Neural progenitor cell (in vitro differentiated cells): Measurements from ENCODE around the gene KLF2. TPM values are rescaled to one million over a fixed set of nuclear protein-coding genes. Genes with fewer than 3 reads are reported as not detected.

Source experiments
- DNase-seq: peaks from one replicate; pipeline ENCODE4 v3.0.0-alpha.2; 2016; ENCODE audit warnings: low spot score
- H2AFZ ChIP-seq: fragments of 200-600 bp; sonication (generic); replicated peaks from 2 replicates; pipeline ENCODE4 v1.6.1; 2016; ENCODE audit warnings: antibody characterized with exemption
- H3F3A ChIP-seq: fragments of 200-600 bp; sonication (generic); 2 replicates; pipeline ENCODE4 v1.6.1; 2016; ENCODE audit warnings: antibody characterized with exemption, low read depth
- H3K27ac ChIP-seq: fragments of 200-600 bp; sonication (generic); 2 replicates; pipeline ENCODE4 v1.5.1; 2016; ENCODE audit warnings: mild to moderate bottlenecking
- H3K27me3 ChIP-seq: fragments of 200-600 bp; sonication (generic); 2 replicates; pipeline ENCODE4 v1.6.1; 2016; ENCODE audit warnings: mild to moderate bottlenecking, moderate library complexity
- H3K36me3 ChIP-seq: fragments of 200-600 bp; sonication (generic); 2 replicates; pipeline ENCODE4 v1.5.1; 2016
- H3K4me1 ChIP-seq: fragments of 200-600 bp; sonication (generic); 2 replicates; pipeline ENCODE4 v1.6.1; 2016; ENCODE audit warnings: mixed run types
- H3K4me2 ChIP-seq: fragments of 200-600 bp; sonication (generic); 2 replicates; pipeline ENCODE4 v1.6.1; 2016
- H3K4me3 ChIP-seq: fragments of 200-600 bp; sonication (generic); 2 replicates; pipeline ENCODE4 v1.5.1; 2016
- H3K79me2 ChIP-seq: fragments of 200-600 bp; sonication (generic); 2 replicates; pipeline ENCODE4 v1.6.1; 2016; ENCODE audit warnings: low read depth
- H3K9ac ChIP-seq: fragments of 200-600 bp; sonication (generic); 2 replicates; pipeline ENCODE4 v1.6.1; 2016
- H3K9me3 ChIP-seq: fragments of 200-600 bp; sonication (generic); 2 replicates; pipeline ENCODE4 v1.5.1; 2016; ENCODE audit warnings: low read depth
- H4K20me1 ChIP-seq: fragments of 200-600 bp; sonication (generic); 2 replicates; pipeline ENCODE4 v1.6.1; 2016; ENCODE audit warnings: low read depth
- H3K27ac Mint-ChIP-seq: 3 replicates; pipeline ENCODE4 v1.8.0; 2021; ENCODE audit warnings: mixed read lengths
- H3K27me3 Mint-ChIP-seq: 2 replicates; pipeline ENCODE4 v1.8.0; 2022; ENCODE audit warnings: low read depth, mild to moderate bottlenecking, inconsistent platforms, moderate library complexity, mixed read lengths; ENCODE audit not compliant: insufficient read depth
- H3K36me3 Mint-ChIP-seq: 3 replicates; pipeline ENCODE4 v1.8.0; 2021; ENCODE audit warnings: mixed read lengths
- H3K4me1 Mint-ChIP-seq: 3 replicates; pipeline ENCODE4 v1.8.0; 2021; ENCODE audit warnings: mixed read lengths
- H3K4me3 Mint-ChIP-seq: 3 replicates; pipeline ENCODE4 v1.8.0; 2021; ENCODE audit warnings: mild to moderate bottlenecking, moderate library complexity, mixed read lengths
- H3K9me3 Mint-ChIP-seq: 3 replicates; pipeline ENCODE4 v1.8.0; 2020; ENCODE audit warnings: mixed read lengths
- CTCF ChIP-seq: fragments of 200-600 bp; sonication (generic); IDR thresholded peaks from 2 replicates; pipeline ENCODE4 v1.5.1; 2017; ENCODE audit warnings: antibody characterized with exemption, mild to moderate bottlenecking
- EZH2 ChIP-seq: fragments of 200-600 bp; sonication (generic); IDR thresholded peaks from 2 replicates; pipeline ENCODE4 v1.6.1; 2017; ENCODE audit warnings: antibody characterized with exemption, mild to moderate bottlenecking, moderate library complexity
- EZH2phosphoT487 ChIP-seq: fragments of 200-600 bp; sonication (generic); IDR thresholded peaks from 2 replicates; pipeline ENCODE4 v1.6.1; 2017; ENCODE audit warnings: antibody characterized with exemption
- total RNA-seq: library from RNA; depleted of rRNA; stranded (reverse); fragments of >200 nt; gene quantifications from 2 replicates; pipeline ENCODE4 v1.2.3, GENCODE V29; 2015; ENCODE audit warnings: low replicate concordance

The KLF2 gene
- total RNA-seq, 1 donor from 2014 or later: not detected

GRCh38 chr19:16297575-16298178 lies 26.9 kb upstream of the KLF2 start:
- TF ChIP-seq EZH2phosphoT487: no peak
- TF ChIP-seq EZH2: no peak
- no peak for TF ChIP-seq CTCF
- no peaks in the 10 kb centered on the region for H3K79me2 ChIP-seq
- Mint-ChIP-seq H3K36me3 (no peaks in the 10 kb centered on the region), H3K27me3 (peaks cover 7% of the 10 kb centered on the region), H3K27ac (no peak overlapping the region), H3K4me1 (no peaks in the 10 kb centered on the region), H3K9me3 (no peaks in the 10 kb centered on the region), H3K4me3 (no peak overlapping the region)
- H3K27ac ChIP-seq: no peak overlapping the region
- H3K4me3 ChIP-seq: no peak overlapping the region
- no peaks in the 10 kb centered on the region for H3K27me3 ChIP-seq
- H3K4me1 ChIP-seq: no peaks in the 10 kb centered on the region
- H3K9me3 ChIP-seq: no peaks in the 10 kb centered on the region
- DNase-seq: no peak
- no peaks in the 10 kb centered on the region for H4K20me1 ChIP-seq
- no peak overlapping the region for H3K4me2 ChIP-seq
- H3F3A ChIP-seq: no peaks in the 10 kb centered on the region
- no peak overlapping the region for H3K9ac ChIP-seq
- H3K36me3 ChIP-seq: no peaks in the 10 kb centered on the region
- no peak overlapping the region for H2AFZ ChIP-seq

- H3K9me3 Mint-ChIP-seq: no peaks in the 10 kb centered on the region
- H3K36me3 Mint-ChIP-seq: no peaks in the 10 kb centered on the region
- Histone ChIP-seq H3K4me3 (no peak overlapping the region), H3K9ac (no peak overlapping the region), H2AFZ (no peak overlapping the region), H3K27ac (no peak overlapping the region), H3K27me3 (no peaks in the 10 kb centered on the region), H4K20me1 (no peaks in the 10 kb centered on the region), H3K9me3 (no peaks in the 10 kb centered on the region), H3K79me2 (no peaks in the 10 kb centered on the region), H3K36me3 (no peaks in the 10 kb centered on the region), H3F3A (no peaks in the 10 kb centered on the region), H3K4me1 (no peaks in the 10 kb centered on the region), H3K4me2 (no peak overlapping the region)
- no peaks in the 10 kb centered on the region for H3K4me1 Mint-ChIP-seq
- no peak for TF ChIP-seq EZH2
- TF ChIP-seq EZH2phosphoT487: no peak
- TF ChIP-seq CTCF: no peak
- no peak overlapping the region for H3K4me3 Mint-ChIP-seq
- H3K27me3 Mint-ChIP-seq: peaks cover 7% of the 10 kb centered on the region
- no peak for DNase-seq
- H3K27ac Mint-ChIP-seq: no peak overlapping the region
These were observed 26.3 kb upstream of the KLF2 start for GRCh38 chr19:16298334-16298733.

GRCh38 chr19:16301999-16302694 lies 22.5 kb upstream of the KLF2 start:
- no peaks in the 10 kb centered on the region for H3K9me3 ChIP-seq
- Mint-ChIP-seq H3K4me3 (no peak overlapping the region), H3K27ac (no peak overlapping the region), H3K27me3 (peaks cover 5% of the 10 kb centered on the region), H3K4me1 (no peaks in the 10 kb centered on the region), H3K9me3 (no peaks in the 10 kb centered on the region), H3K36me3 (no peaks in the 10 kb centered on the region)
- no peak overlapping the region for H3K9ac ChIP-seq
- H3K4me3 ChIP-seq: no peak overlapping the region
- no peaks in the 10 kb centered on the region for H3K36me3 ChIP-seq
- H3K27me3 ChIP-seq: no peaks in the 10 kb centered on the region
- no peaks in the 10 kb centered on the region for H4K20me1 ChIP-seq
- no peak for TF ChIP-seq CTCF
- TF ChIP-seq EZH2: no peak
- no peak for TF ChIP-seq EZH2phosphoT487
- no peaks in the 10 kb centered on the region for H3K79me2 ChIP-seq
- H3K4me1 ChIP-seq: no peaks in the 10 kb centered on the region
- no peak overlapping the region for H3K27ac ChIP-seq
- no peak overlapping the region for H3K4me2 ChIP-seq
- H2AFZ ChIP-seq: no peak overlapping the region
- DNase-seq: no peak
- H3F3A ChIP-seq: no peaks in the 10 kb centered on the region
